ENCODE measurements around the gene ASTN2.

DNA sequence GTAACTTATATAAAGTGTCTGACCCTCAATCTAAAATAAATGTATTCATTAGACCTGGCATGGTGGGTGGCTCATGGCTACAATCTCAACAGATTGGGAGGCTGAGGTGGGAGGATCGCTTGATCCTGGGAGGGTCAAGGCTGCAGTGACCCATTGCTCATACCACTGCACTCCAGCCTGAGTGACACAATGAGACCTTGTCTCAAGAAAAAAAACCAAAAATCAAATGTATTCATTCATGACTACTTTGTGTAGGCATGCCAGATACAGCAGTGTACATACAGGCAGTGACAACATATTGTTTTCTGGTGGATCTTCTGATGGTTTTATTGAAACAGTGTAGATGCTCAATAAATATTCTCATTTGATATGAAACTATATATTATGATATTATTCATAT is 526.8 kb downstream of the ASTN2 start:
- TF ChIP-seq POLR2AphosphoS5 (IDR thresholded peaks at IDR 0.05; ENCODE audit: low read depth, low read length), result no peak
- no peak for TF ChIP-seq SIN3A (IDR thresholded peaks at IDR 0.05; ENCODE audit: borderline replicate concordance, insufficient read depth, low read length)
- TF ChIP-seq TAF1 (IDR thresholded peaks at IDR 0.05; ENCODE audit: borderline replicate concordance, insufficient read depth, low read length), result no peak

Measured in PFSK-1 (cell line).